Measurements from ENCODE around the gene SMAD6. TPM values are rescaled to one million over a fixed set of nuclear protein-coding genes. Genes with fewer than 3 reads are reported as not detected.

Gene SMAD6
- total RNA-seq, 1 experiment from 2014 or later: 6.6 TPM

DNA sequence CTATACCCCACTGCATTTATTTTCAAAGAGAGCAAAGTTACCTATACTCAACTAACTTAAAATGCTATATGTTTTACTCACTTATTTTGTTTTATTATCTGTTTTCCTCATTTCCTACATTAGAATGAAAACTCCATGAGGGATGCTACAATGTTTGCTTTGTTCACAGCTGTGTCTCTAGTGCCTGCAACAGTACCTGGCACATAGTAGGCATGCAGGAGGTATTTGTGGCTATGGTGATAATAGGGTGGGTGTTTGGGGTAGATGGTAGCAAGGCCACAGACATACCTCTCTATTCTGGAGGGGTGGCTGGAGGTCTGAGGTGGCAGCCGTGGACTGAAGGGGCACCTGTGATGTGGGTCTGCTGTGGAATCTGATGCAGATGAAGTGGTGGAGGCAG, 24.7 kb upstream of the SMAD6 start:
- H3K9me3 ChIP-seq (ENCODE audit: control insufficient read depth in 1 of 2, insufficient read depth in 1 of 2, low read depth in 1 of 2, low read length in 2 of 2): no peaks in the 10 kb centered on the region
- H3K4me2 ChIP-seq (ENCODE audit: low read length): no peak overlapping the region
- no peak for DNase-seq (ENCODE audit: low read depth, low spot score)
- H3K27me3 ChIP-seq (ENCODE audit: insufficient read depth, low read length): no peaks in the 10 kb centered on the region
- no peak for ATAC-seq
- peaks cover 8 to 11% of the 10 kb centered on the region in 2 experiments; a peak in 3 of 4 replicates for H3K4me1 ChIP-seq (ENCODE audit: control insufficient read depth in 1 of 2, insufficient read depth in 2 of 2, low read length in 2 of 2)
- ChIA-PET RAD21 (ENCODE audit: low non-redundant PET in 1 of 2, low total read pairs in 2 of 2, uncharacterized antibody in 2 of 2, unreplicated experiment in 2 of 2) (no interaction called here), POLR2A (no interaction called here), CTCF (interaction anchor here (0.6 kb wide), 1 partner anchor 9 kb away, joined by 3 read pairs; no protein-coding TSS in a partner anchor)
- no peak overlapping the region for H3K27ac ChIP-seq (ENCODE audit: low read depth, low read length)
- no peaks in the 10 kb centered on the region for H3K79me2 ChIP-seq (ENCODE audit: insufficient read depth, low read length)
- H3K36me3 ChIP-seq (ENCODE audit: control insufficient read depth in 1 of 2, insufficient read depth in 2 of 2, low read length in 2 of 2): no peaks in the 10 kb centered on the region
- intact Hi-C loops (cut with micrococcal nuclease): no loop called here
- no peak overlapping the region for H3K4me3 ChIP-seq (replicated peaks in 1 of 2; ENCODE audit: low read depth in 1 of 2, low read length in 2 of 2)
- no TSS peak for BruUV-seq (replicated peaks)
- H3K9ac ChIP-seq (ENCODE audit: low read length): no peak overlapping the region
- no peaks in the 10 kb centered on the region for H3K9me2 ChIP-seq (ENCODE audit: insufficient read depth)
- TF ChIP-seq CEBPB (IDR thresholded peaks at IDR 0.05; ENCODE audit: low read depth) (no peak), POLR2AphosphoS5 (IDR thresholded peaks at IDR 0.05; ENCODE audit: low read depth, low read length) (no peak), ZFX (IDR thresholded peaks at IDR 0.05) (no peak), EGR1 (IDR thresholded peaks at IDR 0.05; ENCODE audit: low read depth) (no peak), EZH2phosphoT487 (IDR thresholded peaks at IDR 0.05; ENCODE audit: borderline replicate concordance) (no peak), JUND (IDR thresholded peaks at IDR 0.05) (no peak), CBX3 (IDR thresholded peaks at IDR 0.05; ENCODE audit: low read depth) (no peak), SP1 (IDR thresholded peaks at IDR 0.05; ENCODE audit: low read depth) (no peak), FOSL1 (IDR thresholded peaks at IDR 0.05; ENCODE audit: low read depth) (no peak), ELF1 (IDR thresholded peaks at IDR 0.05; ENCODE audit: borderline replicate concordance, low read depth) (no peak), TCF7L2 (IDR thresholded peaks at IDR 0.05; ENCODE audit: borderline replicate concordance, extremely low read depth, insufficient read depth, insufficient read length) (no peak), POLR2A (IDR thresholded peaks at IDR 0.05; ENCODE audit: borderline replicate concordance, extremely low read depth, insufficient read depth, insufficient read length) (no peak), EZH2 (IDR thresholded peaks at IDR 0.05) (no peak), SIN3A (IDR thresholded peaks at IDR 0.05; ENCODE audit: low read depth) (no peak), RAD21 (IDR thresholded peaks at IDR 0.05; ENCODE audit: low read depth) (no peak), YY1 (IDR thresholded peaks at IDR 0.05; ENCODE audit: extremely low read depth, insufficient replicate concordance, low read depth, low read length) (no peak), SRF (IDR thresholded peaks at IDR 0.05; ENCODE audit: low read depth) (no peak)
- TF ChIP-seq, protein P1, sequence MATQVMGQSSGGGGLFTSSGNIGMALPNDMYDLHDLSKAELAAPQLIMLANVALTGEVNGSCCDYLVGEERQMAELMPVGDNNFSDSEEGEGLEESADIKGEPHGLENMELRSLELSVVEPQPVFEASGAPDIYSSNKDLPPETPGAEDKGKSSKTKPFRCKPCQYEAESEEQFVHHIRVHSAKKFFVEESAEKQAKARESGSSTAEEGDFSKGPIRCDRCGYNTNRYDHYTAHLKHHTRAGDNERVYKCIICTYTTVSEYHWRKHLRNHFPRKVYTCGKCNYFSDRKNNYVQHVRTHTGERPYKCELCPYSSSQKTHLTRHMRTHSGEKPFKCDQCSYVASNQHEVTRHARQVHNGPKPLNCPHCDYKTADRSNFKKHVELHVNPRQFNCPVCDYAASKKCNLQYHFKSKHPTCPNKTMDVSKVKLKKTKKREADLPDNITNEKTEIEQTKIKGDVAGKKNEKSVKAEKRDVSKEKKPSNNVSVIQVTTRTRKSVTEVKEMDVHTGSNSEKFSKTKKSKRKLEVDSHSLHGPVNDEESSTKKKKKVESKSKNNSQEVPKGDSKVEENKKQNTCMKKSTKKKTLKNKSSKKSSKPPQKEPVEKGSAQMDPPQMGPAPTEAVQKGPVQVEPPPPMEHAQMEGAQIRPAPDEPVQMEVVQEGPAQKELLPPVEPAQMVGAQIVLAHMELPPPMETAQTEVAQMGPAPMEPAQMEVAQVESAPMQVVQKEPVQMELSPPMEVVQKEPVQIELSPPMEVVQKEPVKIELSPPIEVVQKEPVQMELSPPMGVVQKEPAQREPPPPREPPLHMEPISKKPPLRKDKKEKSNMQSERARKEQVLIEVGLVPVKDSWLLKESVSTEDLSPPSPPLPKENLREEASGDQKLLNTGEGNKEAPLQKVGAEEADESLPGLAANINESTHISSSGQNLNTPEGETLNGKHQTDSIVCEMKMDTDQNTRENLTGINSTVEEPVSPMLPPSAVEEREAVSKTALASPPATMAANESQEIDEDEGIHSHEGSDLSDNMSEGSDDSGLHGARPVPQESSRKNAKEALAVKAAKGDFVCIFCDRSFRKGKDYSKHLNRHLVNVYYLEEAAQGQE (IDR thresholded peaks at IDR 0.05; ENCODE audit: low read depth): no peak
- TF ChIP-seq, protein P2, sequence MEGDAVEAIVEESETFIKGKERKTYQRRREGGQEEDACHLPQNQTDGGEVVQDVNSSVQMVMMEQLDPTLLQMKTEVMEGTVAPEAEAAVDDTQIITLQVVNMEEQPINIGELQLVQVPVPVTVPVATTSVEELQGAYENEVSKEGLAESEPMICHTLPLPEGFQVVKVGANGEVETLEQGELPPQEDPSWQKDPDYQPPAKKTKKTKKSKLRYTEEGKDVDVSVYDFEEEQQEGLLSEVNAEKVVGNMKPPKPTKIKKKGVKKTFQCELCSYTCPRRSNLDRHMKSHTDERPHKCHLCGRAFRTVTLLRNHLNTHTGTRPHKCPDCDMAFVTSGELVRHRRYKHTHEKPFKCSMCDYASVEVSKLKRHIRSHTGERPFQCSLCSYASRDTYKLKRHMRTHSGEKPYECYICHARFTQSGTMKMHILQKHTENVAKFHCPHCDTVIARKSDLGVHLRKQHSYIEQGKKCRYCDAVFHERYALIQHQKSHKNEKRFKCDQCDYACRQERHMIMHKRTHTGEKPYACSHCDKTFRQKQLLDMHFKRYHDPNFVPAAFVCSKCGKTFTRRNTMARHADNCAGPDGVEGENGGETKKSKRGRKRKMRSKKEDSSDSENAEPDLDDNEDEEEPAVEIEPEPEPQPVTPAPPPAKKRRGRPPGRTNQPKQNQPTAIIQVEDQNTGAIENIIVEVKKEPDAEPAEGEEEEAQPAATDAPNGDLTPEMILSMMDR (IDR thresholded peaks at IDR 0.05 in 2 of 3, conservative IDR thresholded peaks at IDR 0.05 in 1 of 3; ENCODE audit: borderline replicate concordance in 1 of 3, insufficient read depth in 1 of 3, low read depth in 2 of 3, low read length in 2 of 3): no peak
- no peaks in the 10 kb centered on the region for H4K20me1 ChIP-seq (ENCODE audit: insufficient read depth)
- no peak overlapping the region for H2AFZ ChIP-seq (ENCODE audit: low read depth, low read length, poor library complexity, severe bottlenecking)

Data from HCT116 (cell line).